Tibial artery (tissue), 4 donors: ENCODE measurements around the gene SMIM43.

Experiments used
- DNase-seq, 2 donors: peaks; one replicate each; pipeline ENCODE4 v3.0.0-alpha.2; 2019
- H3K27ac ChIP-seq, 2 donors: fragments of 200-600 bp; sonication (generic) in 1 of 2; 1 replicate in 1 of 2; 2 replicates in 1 of 2; pipeline ENCODE4 v1.5.1; 2018 to 2019; ENCODE audit warnings: mild to moderate bottlenecking in 1 of 2
- H3K27me3 ChIP-seq, 2 donors: fragments of 200-600 bp; sonication (generic) in 1 of 2; one replicate each; pipeline versions ENCODE4 v1.5.1 to v1.6.0; 2016 to 2019
- H3K36me3 ChIP-seq, 3 donors: fragments of 200-600 bp; sonication (generic) in 2 of 3; one replicate each; pipeline ENCODE4 v1.5.1; 2016 to 2019; ENCODE audit warnings: mild to moderate bottlenecking in 2 of 3
- H3K4me1 ChIP-seq, 4 donors: fragments of 200-600 bp; sonication (generic) in 2 of 4; 1 replicate in 3 of 4; 2 replicates in 1 of 4; pipeline ENCODE4 v1.5.1; 2016 to 2019
- H3K4me3 ChIP-seq, 2 donors: fragments of 200-600 bp; sonication (generic) in 1 of 2; 1 replicate in 1 of 2; 2 replicates in 1 of 2; pipeline ENCODE4 v1.5.1; 2018 to 2019; ENCODE audit warnings: mild to moderate bottlenecking in 2 of 2
- H3K9me3 ChIP-seq, 3 donors: fragments of 200-600 bp; sonication (generic) in 1 of 3; one replicate each; pipeline ENCODE4 v1.5.1; 2016 to 2019
- intact Hi-C: fragments of 100-400 bp; cut with DNase I; formaldehyde crosslinking; loops from one replicate; pipeline ENCODE4 v1.15.0; 2023; ENCODE audit warnings: low total_unique reads
- TF ChIP-seq, protein P1 (sequence below), 2 experiments: fragments of 200-600 bp in 1 of 2; fragments of 450-650 bp in 1 of 2; IDR thresholded peaks; one replicate each; pipeline ENCODE4 v1.5.1; 2017 to 2019; ENCODE audit warnings: antibody characterized with exemption in 2 of 2, mild to moderate bottlenecking in 1 of 2, moderate library complexity in 1 of 2

SMIM43 gene

DNA sequence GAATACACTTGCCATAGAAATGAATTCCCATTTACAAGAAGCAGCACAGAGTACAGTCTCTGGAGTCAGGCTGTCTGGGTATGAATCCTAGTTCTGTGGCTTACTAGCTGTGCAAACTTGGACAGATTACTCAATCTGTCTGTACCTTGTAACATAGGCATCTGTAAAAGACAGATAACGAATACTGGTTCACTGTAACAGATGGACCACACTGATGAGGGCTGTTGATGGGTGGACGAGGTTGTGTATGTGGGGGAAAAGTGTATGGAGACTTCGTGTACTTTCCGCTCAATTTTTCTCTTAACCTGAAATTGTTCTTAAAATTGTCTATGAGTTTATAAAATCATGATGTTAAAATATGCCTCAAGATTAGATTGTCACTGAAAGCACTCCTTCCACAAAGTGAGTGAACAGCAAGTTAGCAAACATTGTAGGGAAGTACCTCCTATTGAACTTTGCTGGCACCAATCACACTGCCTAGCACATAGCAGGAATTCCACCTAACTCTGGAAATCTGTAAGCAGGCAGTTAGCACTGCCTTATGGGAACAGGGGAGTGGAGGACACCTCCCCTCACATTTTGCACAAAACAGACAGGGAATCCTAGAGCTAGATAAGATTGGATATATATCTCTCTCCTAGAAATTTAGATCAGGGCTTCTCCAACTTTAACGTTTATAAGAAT is 29.7 kb upstream of the SMIM43 start:
- no peaks in the 10 kb centered on the region for H3K36me3 ChIP-seq
- H3K27ac ChIP-seq: no peak overlapping the region
- H3K4me3 ChIP-seq: no peak overlapping the region
- intact Hi-C loops: no loop called here
- H3K27me3 ChIP-seq: peaks cover 0 to 2% of the 10 kb centered on the region in 2 donors
- TF ChIP-seq, protein P1, sequence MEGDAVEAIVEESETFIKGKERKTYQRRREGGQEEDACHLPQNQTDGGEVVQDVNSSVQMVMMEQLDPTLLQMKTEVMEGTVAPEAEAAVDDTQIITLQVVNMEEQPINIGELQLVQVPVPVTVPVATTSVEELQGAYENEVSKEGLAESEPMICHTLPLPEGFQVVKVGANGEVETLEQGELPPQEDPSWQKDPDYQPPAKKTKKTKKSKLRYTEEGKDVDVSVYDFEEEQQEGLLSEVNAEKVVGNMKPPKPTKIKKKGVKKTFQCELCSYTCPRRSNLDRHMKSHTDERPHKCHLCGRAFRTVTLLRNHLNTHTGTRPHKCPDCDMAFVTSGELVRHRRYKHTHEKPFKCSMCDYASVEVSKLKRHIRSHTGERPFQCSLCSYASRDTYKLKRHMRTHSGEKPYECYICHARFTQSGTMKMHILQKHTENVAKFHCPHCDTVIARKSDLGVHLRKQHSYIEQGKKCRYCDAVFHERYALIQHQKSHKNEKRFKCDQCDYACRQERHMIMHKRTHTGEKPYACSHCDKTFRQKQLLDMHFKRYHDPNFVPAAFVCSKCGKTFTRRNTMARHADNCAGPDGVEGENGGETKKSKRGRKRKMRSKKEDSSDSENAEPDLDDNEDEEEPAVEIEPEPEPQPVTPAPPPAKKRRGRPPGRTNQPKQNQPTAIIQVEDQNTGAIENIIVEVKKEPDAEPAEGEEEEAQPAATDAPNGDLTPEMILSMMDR (IDR thresholded peaks at IDR 0.05): no peak
- H3K9me3 ChIP-seq: no peaks in the 10 kb centered on the region
- no peaks in the 10 kb centered on the region for H3K4me1 ChIP-seq
- DNase-seq: no peak

DNA sequence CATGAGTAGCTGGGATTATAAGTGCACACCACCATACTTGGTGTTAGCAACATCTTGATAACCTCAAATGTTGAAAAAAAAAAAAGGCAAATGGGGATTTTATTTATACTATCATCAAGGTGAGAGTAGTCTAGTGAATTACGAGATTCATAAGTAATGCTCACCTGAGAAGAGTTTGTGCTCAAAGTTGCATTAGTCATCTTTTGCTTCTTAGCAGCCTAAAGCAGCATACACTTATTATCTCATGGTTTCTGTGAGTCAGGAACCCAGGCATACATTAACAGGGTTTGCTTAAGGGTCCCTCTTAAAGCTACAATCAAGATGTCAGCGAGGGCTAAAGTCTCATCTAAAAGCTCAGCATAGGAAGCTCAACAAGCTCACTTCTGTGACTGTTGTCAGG is 28.0 kb upstream of the SMIM43 start:
- Histone ChIP-seq H3K4me1 (no peaks in the 10 kb centered on the region), H3K4me3 (no peak overlapping the region), H3K9me3 (no peaks in the 10 kb centered on the region), H3K27ac (no peak overlapping the region), H3K36me3 (no peaks in the 10 kb centered on the region), H3K27me3 (peaks cover 0 to 2% of the 10 kb centered on the region in 2 donors)
- TF ChIP-seq, protein P1 (IDR thresholded peaks at IDR 0.05): no peak
- intact Hi-C loops: no loop called here
- DNase-seq: no peak

DNA sequence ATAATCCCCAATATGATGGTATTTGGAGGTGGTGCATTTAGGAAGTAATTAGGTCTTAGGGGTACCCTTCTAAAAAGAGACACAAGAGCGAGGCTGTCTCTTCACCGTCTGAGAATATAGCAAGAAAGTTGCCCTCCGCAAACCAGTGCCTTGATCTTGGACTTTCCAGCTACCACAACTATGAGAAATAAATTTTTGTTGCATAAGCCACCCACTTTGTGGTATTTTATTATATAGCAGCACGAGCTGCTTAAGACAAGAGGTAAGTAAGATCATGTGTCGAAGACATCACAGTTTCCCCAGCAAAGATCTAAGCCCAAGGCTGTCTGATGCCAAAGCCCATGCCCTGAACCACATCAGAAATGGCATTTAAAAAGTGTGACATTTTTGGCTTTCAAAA is 26.5 kb upstream of the SMIM43 start:
- Histone ChIP-seq H3K27me3 (peaks cover 0 to 2% of the 10 kb centered on the region in 2 donors), H3K4me3 (no peak overlapping the region), H3K4me1 (no peaks in the 10 kb centered on the region), H3K27ac (no peak overlapping the region), H3K36me3 (no peaks in the 10 kb centered on the region), H3K9me3 (no peaks in the 10 kb centered on the region)
- DNase-seq: no peak
- intact Hi-C loops: no loop called here
- TF ChIP-seq, protein P1 (IDR thresholded peaks at IDR 0.05): no peak

DNA sequence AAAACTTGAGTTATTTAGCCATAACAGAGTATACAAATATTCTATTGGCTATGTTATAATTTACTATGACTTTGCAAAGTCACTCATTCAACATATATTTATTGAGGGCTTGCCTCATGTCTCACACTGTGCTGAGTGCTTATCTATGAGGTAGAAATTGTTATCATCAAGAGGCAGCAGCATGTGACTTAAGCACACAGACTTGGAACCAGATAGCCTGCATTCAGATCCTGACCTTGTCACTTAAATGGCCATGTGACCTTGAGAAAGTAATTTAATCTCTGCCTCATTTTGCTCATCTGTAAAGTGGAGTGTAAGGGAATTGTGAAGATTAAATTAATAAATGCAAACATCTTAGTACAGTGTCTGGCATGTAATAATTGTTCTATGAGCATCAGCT is 26.0 kb upstream of the SMIM43 start:
- H3K27ac ChIP-seq: no peak overlapping the region
- no peak for DNase-seq
- intact Hi-C loops: no loop called here
- H3K4me3 ChIP-seq: no peak overlapping the region
- peaks cover 0 to 2% of the 10 kb centered on the region in 2 donors for H3K27me3 ChIP-seq
- H3K4me1 ChIP-seq: no peaks in the 10 kb centered on the region
- no peaks in the 10 kb centered on the region for H3K9me3 ChIP-seq
- H3K36me3 ChIP-seq: no peaks in the 10 kb centered on the region
- TF ChIP-seq, protein P1 (IDR thresholded peaks at IDR 0.05): no peak

DNA sequence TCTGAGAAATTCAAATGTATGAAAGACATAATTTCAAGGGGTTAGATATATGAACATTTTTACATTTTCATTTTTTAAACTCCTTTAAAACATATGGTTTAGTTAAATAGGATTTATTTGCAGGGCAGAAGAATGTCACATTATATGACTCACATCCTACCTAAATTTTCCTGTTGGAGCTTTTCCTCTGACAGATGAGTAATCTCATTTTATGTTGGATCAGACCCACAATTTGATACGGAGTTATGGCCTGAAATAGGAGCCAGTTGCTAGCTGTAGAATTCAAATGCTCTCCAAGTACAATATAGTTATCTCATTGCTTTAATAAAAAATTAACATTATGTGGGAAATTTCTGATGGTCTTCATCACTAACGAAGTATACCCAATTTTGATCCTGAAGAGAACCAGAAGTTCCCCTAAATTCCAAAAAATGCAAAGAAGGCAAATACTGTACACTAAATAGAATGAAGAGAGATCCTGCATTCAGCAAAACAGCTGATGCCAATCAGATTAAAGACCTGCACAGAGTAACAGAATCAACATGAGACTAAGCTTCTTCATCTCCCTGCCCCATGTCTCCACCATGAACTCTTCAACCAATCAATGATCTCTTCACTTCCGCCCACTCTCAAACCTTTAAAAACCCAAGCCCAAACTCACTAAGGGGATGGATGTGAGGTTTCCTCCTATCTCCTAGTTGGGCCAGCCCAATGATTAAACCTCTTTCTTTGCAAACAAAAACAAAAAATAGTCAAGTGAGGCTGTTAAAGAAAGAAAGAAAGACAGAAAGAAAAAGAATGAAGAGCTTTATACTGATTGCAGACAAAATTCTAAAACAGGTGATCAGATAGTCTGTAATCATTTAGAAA is 25.2 kb upstream of the SMIM43 start:
- intact Hi-C loops: no loop called here

More for the DNA sequence above, 25.2 kb upstream of the SMIM43 start:
- H3K27me3 ChIP-seq: peaks cover 0 to 2% of the 10 kb centered on the region in 2 donors
- H3K9me3 ChIP-seq: no peaks in the 10 kb centered on the region
- TF ChIP-seq, protein P1 (IDR thresholded peaks at IDR 0.05): no peak
- DNase-seq: no peak
- peaks cover 0 to 7% (median 5%) of the 10 kb centered on the region in 4 donors for H3K4me1 ChIP-seq
- H3K4me3 ChIP-seq: no peak overlapping the region
- H3K36me3 ChIP-seq: no peaks in the 10 kb centered on the region
- H3K27ac ChIP-seq: no peak overlapping the region
